Activated T-cell treated with anti-CD3 and anti-CD28 coated beads, Interleukin-2, amount 50 U/mL, for 4 hours (primary cell): ENCODE measurements around the gene SALL2. TPM values are rescaled to one million over a fixed set of nuclear protein-coding genes. Genes with fewer than 3 reads are reported as not detected.

Experiments used
- ATAC-seq, 2 donors: fragments of 200-7000 bp; cut with Tn5 transposase; one replicate each; pipeline ENCODE4 v1.10.0; 2021
- DNase-seq: peaks from one replicate; pipeline ENCODE4 v3.0.0-alpha.2; 2020
- H3K27me3 Mint-ChIP-seq: one replicate; pipeline ENCODE4 v1.8.0; 2021; ENCODE audit warnings: low read depth, mixed read lengths
- H3K36me3 Mint-ChIP-seq: one replicate; pipeline ENCODE4 v1.8.0; 2022; ENCODE audit warnings: mixed read lengths; ENCODE audit not compliant: insufficient read depth
- H3K4me1 Mint-ChIP-seq: one replicate; pipeline ENCODE4 v1.8.0; 2021; ENCODE audit warnings: low read depth, mixed read lengths
- H3K4me3 Mint-ChIP-seq: one replicate; pipeline ENCODE4 v1.8.0; 2021; ENCODE audit warnings: mild to moderate bottlenecking, moderate library complexity, mixed read lengths
- H3K9me3 Mint-ChIP-seq: one replicate; pipeline ENCODE4 v1.8.0; 2021; ENCODE audit warnings: mixed read lengths
- total RNA-seq, 3 donors: library from RNA; stranded (reverse); gene quantifications; one replicate each; pipeline ENCODE4 v1.2.1, GENCODE V29; 2021

SALL2 gene
- total RNA-seq, 3 donors from 2014 or later = 1.4 to 1.8 (median 1.4) TPM

- Mint-ChIP-seq H3K9me3 (no peaks in the 10 kb centered on the region), H3K4me1 (no peaks in the 10 kb centered on the region), H3K4me3 (no peak overlapping the region), H3K36me3 (no peaks in the 10 kb centered on the region), H3K27me3 (peaks cover 3% of the 10 kb centered on the region)
- ATAC-seq (no peak), DNase-seq (no peak)
Observed at GRCh38 chr14:21518725-21519124, 7.4 kb downstream of the SALL2 start.

- Mint-ChIP-seq H3K36me3 (peaks cover 3% of the 10 kb centered on the region), H3K27me3 (peaks cover 3% of the 10 kb centered on the region), H3K9me3 (no peaks in the 10 kb centered on the region), H3K4me3 (no peak overlapping the region), H3K4me1 (peaks cover 17% of the 10 kb centered on the region)
- ATAC-seq (no peak), DNase-seq (no peak)
Observed at GRCh38 chr14:21514341-21514740, 11.8 kb downstream of the SALL2 start.

GRCh38 chr14:21510735-21511657 lies 15.2 kb downstream of the SALL2 start, which contains the start of gene METTL3:
METTL3 (minus strand) TSS chr14:21511340; CDS start chr14:21511223, 117 bp downstream.
- Mint-ChIP-seq H3K9me3 (no peaks in the 10 kb centered on the region), H3K27me3 (peaks cover 1% of the 10 kb centered on the region), H3K4me3 (peak within 1 kb of the TSS; percentile 100), H3K4me1 (peaks cover 36% of the 10 kb centered on the region), H3K36me3 (peaks cover 6% of the 10 kb centered on the region)
- DNase-seq (peak; percentile 89), ATAC-seq (peak; percentile 99 to 100)

GRCh38 chr14:21509432-21510143 lies 16.6 kb downstream of the SALL2 start:
- peak overlapping the region; percentile 100 for H3K4me3 Mint-ChIP-seq
- peaks cover 6% of the 10 kb centered on the region for H3K36me3 Mint-ChIP-seq
- no peak for DNase-seq
- H3K9me3 Mint-ChIP-seq = no peaks in the 10 kb centered on the region
- no peaks in the 10 kb centered on the region for H3K27me3 Mint-ChIP-seq
- H3K4me1 Mint-ChIP-seq = peaks cover 46% of the 10 kb centered on the region
- ATAC-seq = no peak

GRCh38 chr14:21506557-21506956 lies 19.6 kb downstream of the SALL2 start:
- DNase-seq (no peak), ATAC-seq (no peak)
- Mint-ChIP-seq H3K4me1 (peaks cover 47% of the 10 kb centered on the region), H3K36me3 (peaks cover 23% of the 10 kb centered on the region), H3K27me3 (no peaks in the 10 kb centered on the region), H3K9me3 (no peaks in the 10 kb centered on the region), H3K4me3 (no peak overlapping the region)

- H3K9me3 Mint-ChIP-seq = no peaks in the 10 kb centered on the region
- H3K4me1 Mint-ChIP-seq = peaks cover 46% of the 10 kb centered on the region
- ATAC-seq = peak; percentile 84 to 87
- DNase-seq = no peak
- H3K27me3 Mint-ChIP-seq = no peaks in the 10 kb centered on the region
- peaks cover 29% of the 10 kb centered on the region for H3K36me3 Mint-ChIP-seq
- H3K4me3 Mint-ChIP-seq = no peak overlapping the region
Observed at GRCh38 chr14:21505012-21505553, 21.1 kb downstream of the SALL2 start.

- no peaks in the 10 kb centered on the region for H3K27me3 Mint-ChIP-seq
- ATAC-seq (no peak), DNase-seq (no peak)
- peaks cover 47% of the 10 kb centered on the region for H3K4me1 Mint-ChIP-seq
- no peaks in the 10 kb centered on the region for H3K9me3 Mint-ChIP-seq
- H3K36me3 Mint-ChIP-seq = peaks cover 40% of the 10 kb centered on the region
- no peak overlapping the region for H3K4me3 Mint-ChIP-seq
Observed at GRCh38 chr14:21503376-21503775, 22.8 kb downstream of the SALL2 start.

GRCh38 chr14:21501568-21501967 lies 24.6 kb downstream of the SALL2 start:
- Mint-ChIP-seq H3K4me3 (no peak overlapping the region), H3K27me3 (no peaks in the 10 kb centered on the region), H3K9me3 (no peaks in the 10 kb centered on the region), H3K36me3 (peaks cover 39% of the 10 kb centered on the region), H3K4me1 (peaks cover 37% of the 10 kb centered on the region)
- ATAC-seq (no peak), DNase-seq (no peak)

- Mint-ChIP-seq H3K4me3 (no peak overlapping the region), H3K9me3 (no peaks in the 10 kb centered on the region), H3K4me1 (peaks cover 24% of the 10 kb centered on the region), H3K36me3 (peaks cover 49% of the 10 kb centered on the region), H3K27me3 (no peaks in the 10 kb centered on the region)
- ATAC-seq (peak; percentile 70 to 73), DNase-seq (no peak)
Observed at GRCh38 chr14:21498540-21499526, 27.3 kb downstream of the SALL2 start.

- Mint-ChIP-seq H3K27me3 (no peaks in the 10 kb centered on the region), H3K9me3 (no peaks in the 10 kb centered on the region), H3K36me3 (peaks cover 44% of the 10 kb centered on the region), H3K4me3 (no peak overlapping the region), H3K4me1 (peaks cover 22% of the 10 kb centered on the region)
- DNase-seq (no peak), ATAC-seq (no peak)
Observed at GRCh38 chr14:21496453-21496852, 29.7 kb downstream of the SALL2 start.

GRCh38 chr14:21494902-21495762 lies 31.0 kb downstream of the SALL2 start:
- no peak for ATAC-seq
- DNase-seq = no peak
- Mint-ChIP-seq H3K36me3 (peaks cover 36% of the 10 kb centered on the region), H3K4me1 (peaks cover 16% of the 10 kb centered on the region), H3K4me3 (no peak overlapping the region), H3K27me3 (no peaks in the 10 kb centered on the region), H3K9me3 (no peaks in the 10 kb centered on the region)

GRCh38 chr14:21486640-21487087 lies 39.5 kb downstream of the SALL2 start:
- Mint-ChIP-seq H3K4me1 (peaks cover 8% of the 10 kb centered on the region), H3K36me3 (peaks cover 26% of the 10 kb centered on the region), H3K27me3 (no peaks in the 10 kb centered on the region), H3K4me3 (no peak overlapping the region), H3K9me3 (no peaks in the 10 kb centered on the region)
- no peak for ATAC-seq
- no peak for DNase-seq
